SU-DHL-6 (cell line): ENCODE measurements around the gene ZNF579.

Source experiments
- H2AFZ ChIP-seq: fragments of 200-600 bp; sonication (generic); 2 replicates; pipeline ENCODE4 v1.6.1; 2014; ENCODE audit warnings: low read depth, mild to moderate bottlenecking, moderate library complexity, mixed read lengths, antibody characterized with exemption, low read length; ENCODE audit not compliant: severe bottlenecking
- H3F3A ChIP-seq: fragments of 200-600 bp; shearing (Covaris generic); 2 replicates; pipeline ENCODE4 v1.6.0; 2016; ENCODE audit warnings: antibody characterized with exemption, mild to moderate bottlenecking; ENCODE audit not compliant: insufficient read depth
- H3K27ac ChIP-seq: fragments of 200-600 bp; sonication (generic); 2 replicates; pipeline ENCODE4 v1.5.1; 2016; ENCODE audit warnings: low read depth, mild to moderate bottlenecking, low read length, moderate library complexity, mixed read lengths
- H3K27me3 ChIP-seq: fragments of 200-600 bp; sonication (generic), shearing (Covaris generic); 2 replicates; pipeline ENCODE4 v1.6.0; 2014; ENCODE audit warnings: mild to moderate bottlenecking, low read length
- H3K36me3 ChIP-seq: fragments of 200-600 bp; sonication (generic); 2 replicates; pipeline ENCODE4 v1.6.1; 2014; ENCODE audit warnings: mild to moderate bottlenecking, low read length, mixed read lengths
- H3K4me2 ChIP-seq: fragments of 300-600, 200-600 bp; shearing (Covaris generic), sonication (generic); 2 replicates; pipeline ENCODE4 v1.6.0; 2014; ENCODE audit warnings: low read length, low read depth, mild to moderate bottlenecking; ENCODE audit not compliant: poor library complexity, severe bottlenecking
- H3K4me3 ChIP-seq: fragments of 200-600 bp; sonication (generic); 2 replicates; pipeline ENCODE4 v1.5.1; 2014; ENCODE audit warnings: antibody characterized with exemption, low read length, mild to moderate bottlenecking, mixed read lengths; ENCODE audit not compliant: insufficient read depth, poor library complexity, severe bottlenecking
- H3K79me2 ChIP-seq: fragments of 200-600 bp; sonication (generic); 2 replicates; pipeline ENCODE4 v1.6.1; 2014; ENCODE audit warnings: mild to moderate bottlenecking, low read length, moderate library complexity; ENCODE audit not compliant: insufficient read depth
- H3K9ac ChIP-seq: fragments of 200-600 bp; sonication (generic); 2 replicates; pipeline ENCODE4 v1.7.0; 2014; ENCODE audit warnings: mild to moderate bottlenecking, low read length
- H3K9me2 ChIP-seq: fragments of 200-600 bp; sonication (generic); replicated peaks from 2 replicates; pipeline ENCODE4 v1.6.1; 2014; ENCODE audit warnings: low read length; ENCODE audit not compliant: insufficient read depth
- H3K9me3 ChIP-seq: fragments of 200-600 bp; sonication (generic); 2 replicates; pipeline ENCODE4 v1.6.1; 2014; ENCODE audit warnings: low read length, mixed read lengths; ENCODE audit not compliant: insufficient read depth
- H4K20me1 ChIP-seq: fragments of 200-600 bp; sonication (generic); 2 replicates; pipeline ENCODE4 v1.6.1; 2014; ENCODE audit warnings: low read depth, mild to moderate bottlenecking, antibody characterized with exemption, low read length, moderate library complexity, mixed read lengths
- CTCF ChIP-seq: fragments of 200-600 bp; sonication (generic); IDR thresholded peaks from one replicate; pipeline ENCODE4 v1.5.1; 2017; ENCODE audit warnings: antibody characterized with exemption, mild to moderate bottlenecking, low read length, moderate library complexity; ENCODE audit not compliant: insufficient read depth, poor library complexity, severe bottlenecking
- EZH2phosphoT487 ChIP-seq: fragments of 200-600 bp; sonication (generic), shearing (Covaris generic); conservative IDR thresholded peaks from 2 replicates; pipeline ENCODE4 v1.6.1; 2018; ENCODE audit warnings: mild to moderate bottlenecking, antibody characterized with exemption, low read length, moderate library complexity, mixed read lengths

Gene ZNF579

GRCh38 chr19:55601084-55601483 is 20.4 kb upstream of the ZNF579 start:
- Histone ChIP-seq H3K4me3 (peak overlapping the region; percentile 76), H3K9me3 (no peaks in the 10 kb centered on the region), H3K27me3 (no peaks in the 10 kb centered on the region), H3K36me3 (no peaks in the 10 kb centered on the region), H4K20me1 (no peaks in the 10 kb centered on the region), H3K9ac (peak overlapping the region; percentile 83), H3F3A (peaks cover 38% of the 10 kb centered on the region), H3K27ac (peak overlapping the region; percentile 95), H3K9me2 (no peaks in the 10 kb centered on the region), H3K79me2 (no peaks in the 10 kb centered on the region; the same call in 1 of the 2 replicates), H2AFZ (no peak overlapping the region), H3K4me2 (peak overlapping the region; percentile 64)
- TF ChIP-seq EZH2phosphoT487: no peak
- no peak for TF ChIP-seq CTCF

- Histone ChIP-seq H3K27ac (peak overlapping the region; percentile 95), H3K36me3 (no peaks in the 10 kb centered on the region), H3K9me2 (no peaks in the 10 kb centered on the region), H3K4me2 (peak overlapping the region; percentile 64), H3K79me2 (no peaks in the 10 kb centered on the region; the same call in 1 of the 2 replicates), H3K4me3 (peak overlapping the region; percentile 76), H3K9me3 (no peaks in the 10 kb centered on the region), H2AFZ (peak overlapping the region; percentile 35), H3F3A (peaks cover 33% of the 10 kb centered on the region), H3K9ac (peak overlapping the region; percentile 83), H3K27me3 (no peaks in the 10 kb centered on the region), H4K20me1 (no peaks in the 10 kb centered on the region)
- TF ChIP-seq CTCF (no peak), EZH2phosphoT487 (no peak)
Measured at GRCh38 chr19:55600662-55601028, 20.0 kb upstream of the ZNF579 start.

- Histone ChIP-seq H4K20me1 (no peaks in the 10 kb centered on the region), H3K9ac (peak within 1 kb of the TSS; percentile 83), H3K4me2 (peak within 1 kb of the TSS; percentile 64), H3F3A (peaks cover 33% of the 10 kb centered on the region), H3K4me3 (peak within 1 kb of the TSS; percentile 76), H3K79me2 (no peaks in the 10 kb centered on the region), H3K9me2 (no peaks in the 10 kb centered on the region), H3K27me3 (no peaks in the 10 kb centered on the region), H3K36me3 (no peaks in the 10 kb centered on the region), H3K27ac (peak within 1 kb of the TSS; percentile 95), H3K9me3 (no peaks in the 10 kb centered on the region), H2AFZ (peak within 1 kb of the TSS; percentile 67)
- no peak for TF ChIP-seq EZH2phosphoT487
- TF ChIP-seq CTCF: no peak
Measured at GRCh38 chr19:55599842-55600661, 19.4 kb upstream of the ZNF579 start, which contains the start of gene ZNF524. Gene ZNF524 (plus strand): TSS chr19:55600288. CDS start chr19:55602113, 1,825 bp downstream.
